ENCODE measurements around the gene MCM7. TPM values are rescaled to one million over a fixed set of nuclear protein-coding genes. Genes with fewer than 3 reads are reported as not detected.

Gene MCM7
- total RNA-seq, 1 donor from 2014 or later = 196 TPM

DNA sequence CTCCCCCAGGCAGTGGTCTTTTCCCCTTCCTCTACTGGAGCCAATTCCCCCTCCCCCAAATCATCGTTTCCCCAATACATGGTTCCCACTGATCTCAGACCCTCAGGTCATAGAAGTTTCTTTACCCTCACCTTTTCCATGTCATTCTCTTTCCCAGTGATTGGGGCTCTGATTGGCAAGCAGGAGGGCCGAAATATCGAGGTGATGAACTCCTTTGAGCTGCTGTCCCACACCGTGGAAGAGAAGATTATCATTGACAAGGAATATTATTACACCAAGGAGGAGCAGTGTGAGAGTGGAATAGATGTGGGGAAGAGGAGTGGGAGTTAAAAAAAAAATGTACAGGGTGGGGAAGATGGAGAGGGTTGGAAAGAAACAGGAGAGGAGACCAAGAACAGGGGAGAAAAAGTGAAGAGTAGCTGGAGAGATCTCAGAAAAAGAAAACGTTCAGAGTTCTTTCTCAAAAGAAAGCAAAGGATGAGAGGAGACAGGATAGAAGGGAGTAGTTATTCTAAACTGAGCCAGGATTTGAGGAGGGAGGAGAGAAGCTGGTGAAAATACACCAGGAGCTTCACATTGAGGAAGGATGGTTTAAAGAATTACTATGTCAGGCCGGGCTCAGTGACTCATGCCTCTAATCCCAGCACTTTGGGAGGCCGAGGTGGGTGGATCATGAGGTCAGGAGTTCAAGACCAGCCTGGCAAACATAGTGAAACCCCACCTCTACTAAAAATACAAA lies 11.6 kb downstream of the MCM7 start:
- no peak for DNase-seq
- TF ChIP-seq CTCF (IDR thresholded peaks at IDR 0.05; ENCODE audit: partially characterized antibody, unreplicated experiment) = no peak
- H3K4me3 Mint-ChIP-seq (ENCODE audit: unreplicated experiment) = peak overlapping the region; percentile 94
- peaks cover 15% of the 10 kb centered on the region for H3K4me1 Mint-ChIP-seq (ENCODE audit: low read depth, unreplicated experiment)
- H3K27me3 Mint-ChIP-seq (ENCODE audit: unreplicated experiment) = peaks cover 10% of the 10 kb centered on the region
- H3K36me3 Mint-ChIP-seq (ENCODE audit: unreplicated experiment) = no peaks in the 10 kb centered on the region
- peak overlapping the region; percentile 5 for H3K27ac Mint-ChIP-seq (ENCODE audit: unreplicated experiment)
- peaks cover 10% of the 10 kb centered on the region for H3K9me3 Mint-ChIP-seq (ENCODE audit: unreplicated experiment)

DNA sequence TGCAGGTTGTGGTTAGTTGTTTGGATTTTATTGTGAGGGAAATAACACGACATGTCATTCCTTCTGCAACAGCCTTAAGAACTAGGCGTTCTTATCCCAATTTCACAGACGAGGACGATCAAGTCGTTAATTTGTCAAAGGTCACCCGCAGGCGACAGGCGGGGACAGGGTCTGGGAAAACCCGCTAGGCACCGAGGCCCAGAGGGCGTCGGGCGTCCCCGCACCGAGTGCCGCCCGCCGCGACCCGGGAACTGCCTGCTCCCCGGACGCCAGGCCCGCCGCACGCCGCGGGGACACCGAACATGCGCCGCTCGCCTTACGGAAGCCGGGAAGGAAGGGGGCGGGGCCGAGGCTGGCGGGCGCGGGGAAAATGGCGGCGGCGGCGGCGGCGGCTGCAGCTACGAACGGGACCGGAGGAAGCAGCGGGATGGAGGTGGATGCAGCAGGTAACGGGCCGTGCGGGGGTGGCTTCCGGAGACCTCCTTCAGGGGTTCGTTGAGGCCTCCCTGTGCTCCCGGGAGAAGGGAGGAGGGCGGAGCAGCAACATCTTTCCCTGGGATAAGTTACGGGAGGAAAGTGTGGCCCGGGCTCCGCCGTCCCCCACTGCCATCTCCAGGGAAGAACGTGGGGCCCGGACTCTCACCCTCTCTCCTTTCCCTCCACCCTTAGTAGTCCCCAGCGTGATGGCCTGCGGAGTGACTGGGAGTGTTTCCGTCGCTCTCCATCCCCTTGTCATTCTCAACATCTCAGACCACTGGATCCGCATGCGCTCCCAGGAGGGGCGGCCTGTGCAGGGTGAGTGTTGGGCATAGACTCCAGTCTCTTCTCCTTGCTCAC lies 12.4 kb downstream of the MCM7 start, which contains the start of gene COPS6:
Gene COPS6, plus strand, starts transcription at position 349 of the 837 bp plus-strand sequence. Its CDS starts 22 bp downstream, at position 371.
- peaks cover 10% of the 10 kb centered on the region for H3K27me3 Mint-ChIP-seq (ENCODE audit: unreplicated experiment)
- H3K9me3 Mint-ChIP-seq (ENCODE audit: unreplicated experiment) = peaks cover 10% of the 10 kb centered on the region
- H3K27ac Mint-ChIP-seq (ENCODE audit: unreplicated experiment) = peak within 1 kb of the TSS; percentile 90
- DNase-seq = peak; percentile 92
- no peak for TF ChIP-seq CTCF (IDR thresholded peaks at IDR 0.05; ENCODE audit: partially characterized antibody, unreplicated experiment)
- H3K4me3 Mint-ChIP-seq (ENCODE audit: unreplicated experiment) = peak within 1 kb of the TSS; percentile 94
- H3K4me1 Mint-ChIP-seq (ENCODE audit: low read depth, unreplicated experiment) = peaks cover 14% of the 10 kb centered on the region
- no peaks in the 10 kb centered on the region for H3K36me3 Mint-ChIP-seq (ENCODE audit: unreplicated experiment)

DNA sequence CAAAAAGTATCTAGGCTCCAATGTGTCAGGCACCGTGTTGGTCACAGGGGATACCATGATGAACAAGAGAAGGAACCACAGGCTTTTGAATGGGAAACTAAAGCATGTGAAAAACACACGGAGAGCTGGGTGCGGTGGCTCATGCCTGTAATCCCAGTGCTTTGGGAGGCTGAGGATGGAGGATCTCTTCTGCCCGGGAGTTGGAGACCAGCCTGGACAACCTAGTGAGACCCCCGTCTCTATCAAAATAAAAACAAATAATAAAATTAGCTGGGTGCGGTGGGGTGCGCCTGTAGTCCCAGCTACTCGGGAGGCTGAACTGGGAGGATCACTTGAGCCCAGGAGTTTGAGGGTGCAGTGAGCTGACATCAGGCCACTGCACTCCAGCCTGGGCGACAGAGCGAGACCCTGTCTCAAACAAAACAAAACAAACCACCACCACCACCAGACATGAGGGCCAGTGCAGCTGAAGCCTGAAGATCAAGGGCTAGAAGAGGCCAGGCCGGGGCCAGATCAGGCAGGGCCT lies 13.0 kb downstream of the MCM7 start:
- peaks cover 9% of the 10 kb centered on the region for H3K4me1 Mint-ChIP-seq (ENCODE audit: low read depth, unreplicated experiment)
- DNase-seq = no peak
- H3K9me3 Mint-ChIP-seq (ENCODE audit: unreplicated experiment) = peaks cover 10% of the 10 kb centered on the region
- H3K36me3 Mint-ChIP-seq (ENCODE audit: unreplicated experiment) = no peaks in the 10 kb centered on the region
- H3K4me3 Mint-ChIP-seq (ENCODE audit: unreplicated experiment) = peak overlapping the region; percentile 94
- TF ChIP-seq CTCF (IDR thresholded peaks at IDR 0.05; ENCODE audit: partially characterized antibody, unreplicated experiment) = no peak
- H3K27me3 Mint-ChIP-seq (ENCODE audit: unreplicated experiment) = peaks cover 10% of the 10 kb centered on the region
- H3K27ac Mint-ChIP-seq (ENCODE audit: unreplicated experiment) = peak overlapping the region; percentile 90

DNA sequence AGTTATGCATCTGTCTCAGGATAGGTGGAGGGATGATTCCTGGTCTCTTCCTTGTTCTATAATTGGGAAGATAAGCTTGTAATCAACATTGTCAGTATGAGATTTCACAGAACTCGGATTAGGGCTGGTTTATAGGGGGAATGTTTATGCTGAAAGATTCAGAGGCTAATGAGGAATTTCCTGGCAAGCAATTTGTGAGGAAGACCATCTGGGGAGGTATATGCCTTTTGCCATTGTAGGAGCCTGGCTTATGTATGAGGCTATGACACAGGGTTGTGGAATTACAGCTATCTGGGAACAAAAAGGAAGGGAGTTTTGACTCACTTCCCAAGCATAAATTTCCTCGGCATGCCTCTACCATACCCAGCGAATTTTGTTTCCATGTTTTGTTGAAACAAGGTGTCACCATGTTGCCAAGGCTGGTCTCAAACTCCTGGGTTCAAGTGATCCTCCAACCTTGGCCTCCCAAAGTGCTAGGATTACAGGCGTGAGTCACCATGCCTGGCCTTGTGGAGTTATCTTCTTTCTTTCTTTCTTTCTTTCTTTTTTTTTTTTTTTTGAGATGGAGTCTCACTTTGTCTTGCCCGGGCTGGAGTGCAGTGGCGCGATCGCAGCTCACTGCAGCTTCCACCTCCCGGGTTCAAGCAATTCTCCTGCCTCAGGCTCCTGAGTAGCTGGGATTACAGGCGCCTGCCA lies 14.0 kb downstream of the MCM7 start:
- Mint-ChIP-seq H3K4me1 (ENCODE audit: low read depth, unreplicated experiment) (peaks cover 7% of the 10 kb centered on the region), H3K36me3 (ENCODE audit: unreplicated experiment) (no peaks in the 10 kb centered on the region), H3K27ac (ENCODE audit: unreplicated experiment) (peak overlapping the region; percentile 7)

More for the DNA sequence above, 14.0 kb downstream of the MCM7 start:
- Mint-ChIP-seq H3K9me3 (ENCODE audit: unreplicated experiment) (peaks cover 14% of the 10 kb centered on the region), H3K4me3 (ENCODE audit: unreplicated experiment) (peak overlapping the region; percentile 63), H3K27me3 (ENCODE audit: unreplicated experiment) (peaks cover 14% of the 10 kb centered on the region)
- TF ChIP-seq CTCF (IDR thresholded peaks at IDR 0.05; ENCODE audit: partially characterized antibody, unreplicated experiment) = no peak
- no peak for DNase-seq
